SIG-M5 treated with dmso at 0.1 percent for 504 hours (cell line): ENCODE results near the gene FSTL4.
A peak's percentile ranks its signal among the peaks of the same experiment; 100 is the strongest.

ENCODE experiments used
- DNase-seq: peaks from one replicate; lab custom pipeline; 2025; ENCODE audit not compliant: unreplicated experiment; lab: John Stamatoyannopoulos, UW

The FSTL4 gene

GRCh38 chr5:133612249-133612860, at the start of gene FSTL4:
TSS of gene FSTL4 (minus strand) at chr5:133612541.
- DNase-seq = no peak

- DNase-seq = no peak
Measured at GRCh38 chr5:133661389-133661788, 49.0 kb upstream of the FSTL4 start.

- peak; percentile 9 for DNase-seq
Measured at GRCh38 chr5:133658327-133658726, 46.0 kb upstream of the FSTL4 start.

- DNase-seq = no peak
Measured at GRCh38 chr5:133657036-133657435, 44.7 kb upstream of the FSTL4 start.

- DNase-seq = no peak
Measured at GRCh38 chr5:133655966-133656365, 43.6 kb upstream of the FSTL4 start.

- DNase-seq = no peak
Measured at GRCh38 chr5:133653760-133654049, 41.4 kb upstream of the FSTL4 start.

- DNase-seq = no peak
Measured at GRCh38 chr5:133652951-133653759, 40.8 kb upstream of the FSTL4 start.

GRCh38 chr5:133644000-133644865, 31.9 kb upstream of the FSTL4 start:
- DNase-seq = no peak

GRCh38 chr5:133643365-133643764, 31.0 kb upstream of the FSTL4 start:
- DNase-seq = no peak

- DNase-seq = no peak
Measured at GRCh38 chr5:133642153-133642722, 29.9 kb upstream of the FSTL4 start.

GRCh38 chr5:133641683-133642082, 29.3 kb upstream of the FSTL4 start:
- no peak for DNase-seq

GRCh38 chr5:133639850-133640528, 27.6 kb upstream of the FSTL4 start:
- no peak for DNase-seq

GRCh38 chr5:133638436-133638835, 26.1 kb upstream of the FSTL4 start:
- DNase-seq = no peak

GRCh38 chr5:133637206-133637605, 24.9 kb upstream of the FSTL4 start:
- DNase-seq = no peak

GRCh38 chr5:133635051-133635450, 22.7 kb upstream of the FSTL4 start:
- DNase-seq = no peak

GRCh38 chr5:133627180-133627579, 14.8 kb upstream of the FSTL4 start:
- no peak for DNase-seq

- no peak for DNase-seq
Measured at GRCh38 chr5:133624316-133624715, 12.0 kb upstream of the FSTL4 start.

GRCh38 chr5:133618141-133618540, 5.8 kb upstream of the FSTL4 start:
- no peak for DNase-seq

- no peak for DNase-seq
Measured at GRCh38 chr5:133613743-133614142, 1.4 kb upstream of the FSTL4 start.

- no peak for DNase-seq
Measured at GRCh38 chr5:133613184-133613583, 843 bp upstream of the FSTL4 start.
